Adrenal gland (tissue), 5 donors: ENCODE results near the gene CHRD.

Experiments
- CTCF ChIP-seq, 6 experiments: fragments of 450-650 bp in 4 of 6; fragments of 200-600 bp in 2 of 6; sonication (generic) in 1 of 6; IDR thresholded peaks; 1 replicate in 5 of 6; 2 replicates in 1 of 6; pipeline versions ENCODE4 v1.5.1 to v1.8.0; 2016 to 2021; ENCODE audit warnings: antibody characterized with exemption in 6 of 6, mild to moderate bottlenecking in 2 of 6, moderate library complexity in 1 of 6
- POLR2A ChIP-seq, 2 donors: fragments of 450-650 bp; IDR thresholded peaks; one replicate each; pipeline ENCODE4 v1.6.1; 2017; ENCODE audit warnings: antibody characterized with exemption in 2 of 2, mild to moderate bottlenecking in 2 of 2, moderate library complexity in 1 of 2
- donor health status: DM: no; HTN: no; CAD: no.

GRCh38 chr3:184423561-184423960 lies 43.7 kb downstream of the CHRD start:
- TF ChIP-seq CTCF (IDR thresholded peaks at IDR 0.05) = no peak
- no peak for TF ChIP-seq POLR2A (IDR thresholded peaks at IDR 0.05)
